Upper lobe of right lung (tissue), 1 donor: ENCODE data around the gene ZNF319. TPM values are rescaled to one million over a fixed set of nuclear protein-coding genes. Genes with fewer than 3 reads are reported as not detected.

ENCODE experiments used
- ATAC-seq: fragments of 200-7000 bp; cut with Tn5 transposase; one replicate; pipeline ENCODE4 v1.9.1; 2020; ENCODE audit warnings: mild to moderate bottlenecking, moderate library complexity
- DNase-seq: peaks from one replicate; pipeline ENCODE4 v3.0.0-alpha.2; 2020
- H3K27ac ChIP-seq: fragments of 200-600 bp; one replicate; pipeline ENCODE4 v1.8.0; 2022
- H3K27me3 ChIP-seq: fragments of 200-600 bp; one replicate; pipeline ENCODE4 v1.8.0; 2022; ENCODE audit warnings: mild to moderate bottlenecking
- H3K36me3 ChIP-seq: fragments of 200-600 bp; one replicate; pipeline ENCODE4 v1.8.0; 2022
- H3K4me1 ChIP-seq: fragments of 200-600 bp; one replicate; pipeline ENCODE4 v1.8.0; 2022
- H3K4me3 ChIP-seq: fragments of 200-600 bp; one replicate; pipeline ENCODE4 v1.8.0; 2022; ENCODE audit warnings: mild to moderate bottlenecking
- H3K9me3 ChIP-seq: fragments of 200-600 bp; one replicate; pipeline ENCODE4 v1.8.0; 2022
- CTCF ChIP-seq: fragments of 200-600 bp; IDR thresholded peaks from one replicate; pipeline ENCODE4 v1.8.0; 2022; ENCODE audit warnings: antibody characterized with exemption
- intact Hi-C: fragments of 100-400 bp; cut with DNase I; formaldehyde crosslinking; loops from one replicate; pipeline ENCODE4 v1.11.0; 2022
- total RNA-seq: library from RNA; stranded (reverse); fragmentation: NEBNext Ultra II Directional; extraction: Animal tissue kit (Norgen Biotek cat#: 25700); gene quantifications from one replicate; pipeline ENCODE4 v1.2.1, GENCODE V29; 2021
- donor health status: DM: no; HTN: yes; CAD: no; lungs with severe emphysema.

ZNF319 gene
- total RNA-seq, 1 donor from 2014 or later: 10.6 TPM

DNA sequence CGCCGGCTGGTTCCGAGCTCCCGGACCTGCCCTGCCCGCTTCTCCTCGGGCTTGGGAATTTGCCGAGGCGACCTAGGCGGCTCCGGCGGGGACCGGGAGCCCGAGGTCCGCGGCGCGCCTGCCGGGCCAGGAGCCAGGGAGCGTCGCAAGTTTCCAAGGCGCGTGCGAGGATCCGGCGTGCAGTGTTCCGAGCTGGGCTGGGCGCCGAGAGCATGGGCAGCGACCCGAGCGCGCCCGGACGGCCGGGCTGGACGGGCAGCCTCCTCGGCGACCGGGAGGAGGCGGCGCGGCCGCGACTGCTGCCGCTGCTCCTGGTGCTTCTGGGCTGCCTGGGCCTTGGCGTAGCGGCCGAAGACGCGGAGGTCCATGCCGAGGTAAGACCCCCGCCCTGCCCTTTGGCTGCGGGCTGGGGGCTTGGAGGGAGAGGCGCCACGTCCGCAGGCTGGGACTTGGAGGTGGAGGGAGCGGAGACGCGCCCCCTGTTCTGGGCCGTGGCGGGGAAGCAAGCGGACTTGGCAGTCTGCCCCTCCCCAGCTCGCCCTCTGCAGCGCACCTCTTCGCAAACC is 25.8 kb upstream of the ZNF319 start:
- ATAC-seq (peak; percentile 41), DNase-seq (peak; percentile 82)
- Histone ChIP-seq H3K4me1 (peaks cover 63% of the 10 kb centered on the region), H3K9me3 (no peaks in the 10 kb centered on the region), H3K27me3 (no peaks in the 10 kb centered on the region), H3K36me3 (no peaks in the 10 kb centered on the region), H3K27ac (peak overlapping the region; percentile 78), H3K4me3 (peak overlapping the region; percentile 77)
- intact Hi-C loops: no loop called here
- no peak for TF ChIP-seq CTCF

GRCh38 chr16:58025351-58026138 is 25.1 kb upstream of the ZNF319 start, which contains the start of gene MMP15:
Gene MMP15, plus strand, starts transcription at chr16:58025754. Its CDS starts 597 bp downstream, at chr16:58026351.
- no peak for TF ChIP-seq CTCF
- peak within 1 kb of the TSS; percentile 77 for H3K4me3 ChIP-seq
- intact Hi-C loops: no loop called here
- no peaks in the 10 kb centered on the region for H3K36me3 ChIP-seq
- peaks cover 56% of the 10 kb centered on the region for H3K4me1 ChIP-seq
- no peaks in the 10 kb centered on the region for H3K27me3 ChIP-seq
- ATAC-seq (peak; percentile 82), DNase-seq (peak; percentile 96)
- peak within 1 kb of the TSS; percentile 78 for H3K27ac ChIP-seq
- H3K9me3 ChIP-seq: no peaks in the 10 kb centered on the region

DNA sequence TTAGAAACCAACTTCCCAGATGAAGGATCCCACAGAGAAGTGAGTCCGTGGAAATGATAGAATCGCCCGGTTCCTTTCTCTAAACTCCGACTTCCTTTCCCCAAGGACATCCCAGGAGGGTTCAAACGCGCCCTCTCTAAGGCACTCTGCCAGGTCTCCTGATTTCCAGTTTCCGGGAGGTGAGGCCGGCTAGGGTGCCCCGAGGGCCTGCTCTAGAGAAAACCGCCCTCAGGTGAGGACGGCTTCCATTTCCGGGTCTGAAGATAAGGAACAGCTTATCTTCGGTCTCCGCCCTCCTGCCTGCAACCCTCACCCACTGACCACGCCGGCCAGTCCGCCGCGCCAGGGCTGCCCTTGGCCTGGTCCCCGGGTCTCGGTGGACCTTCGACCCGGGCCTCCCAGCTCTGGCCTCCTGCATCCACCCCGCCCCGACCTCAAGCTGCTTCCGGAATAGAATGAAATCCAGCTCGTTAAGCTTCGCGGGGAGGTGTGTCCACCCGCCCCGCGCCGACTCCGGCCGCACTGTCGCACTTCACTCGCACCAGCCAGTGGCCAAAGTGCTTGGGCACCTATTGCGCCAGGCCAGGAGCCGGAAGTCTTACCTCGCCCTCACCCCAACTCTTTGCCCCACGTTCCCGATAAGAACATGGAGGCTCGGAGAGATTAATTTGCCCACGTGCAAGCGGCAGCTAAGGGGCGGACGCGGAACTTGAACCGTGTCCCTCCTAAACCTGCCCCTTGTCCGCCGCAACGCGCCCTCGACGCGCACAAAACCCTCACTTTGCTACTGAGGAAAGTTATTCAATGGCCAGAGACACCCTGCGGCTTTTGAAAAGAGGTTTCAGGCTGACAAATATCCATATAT is 24.2 kb upstream of the ZNF319 start:
- Histone ChIP-seq H3K4me1 (peaks cover 49% of the 10 kb centered on the region), H3K9me3 (no peaks in the 10 kb centered on the region), H3K27ac (peak overlapping the region; percentile 78), H3K27me3 (no peaks in the 10 kb centered on the region), H3K4me3 (peak overlapping the region; percentile 77), H3K36me3 (peaks cover 3% of the 10 kb centered on the region)
- ATAC-seq (peak; percentile 40), DNase-seq (peak; percentile 90)
- no peak for TF ChIP-seq CTCF
- intact Hi-C loops: loop anchor here (5.0 kb wide), 1 partner anchor 98 kb away; no protein-coding TSS in a partner anchor

GRCh38 chr16:58022601-58023371 is 22.3 kb upstream of the ZNF319 start:
- Histone ChIP-seq H3K4me1 (peaks cover 35% of the 10 kb centered on the region), H3K27ac (no peak overlapping the region), H3K4me3 (no peak overlapping the region), H3K27me3 (no peaks in the 10 kb centered on the region), H3K36me3 (peaks cover 18% of the 10 kb centered on the region), H3K9me3 (no peaks in the 10 kb centered on the region)
- DNase-seq (peak; percentile 92), ATAC-seq (peak; percentile 14)
- intact Hi-C loops: loop anchor here (5.0 kb wide), 1 partner anchor 100 kb away; no protein-coding TSS in a partner anchor
- no peak for TF ChIP-seq CTCF
